ENCODE measurements around the gene NOC2L. TPM values are rescaled to one million over a fixed set of nuclear protein-coding genes. Genes with fewer than 3 reads are reported as not detected.

NOC2L gene
- total RNA-seq, 2 experiments from 2014 or later = 50.2 to 52.0 TPM

DNA sequence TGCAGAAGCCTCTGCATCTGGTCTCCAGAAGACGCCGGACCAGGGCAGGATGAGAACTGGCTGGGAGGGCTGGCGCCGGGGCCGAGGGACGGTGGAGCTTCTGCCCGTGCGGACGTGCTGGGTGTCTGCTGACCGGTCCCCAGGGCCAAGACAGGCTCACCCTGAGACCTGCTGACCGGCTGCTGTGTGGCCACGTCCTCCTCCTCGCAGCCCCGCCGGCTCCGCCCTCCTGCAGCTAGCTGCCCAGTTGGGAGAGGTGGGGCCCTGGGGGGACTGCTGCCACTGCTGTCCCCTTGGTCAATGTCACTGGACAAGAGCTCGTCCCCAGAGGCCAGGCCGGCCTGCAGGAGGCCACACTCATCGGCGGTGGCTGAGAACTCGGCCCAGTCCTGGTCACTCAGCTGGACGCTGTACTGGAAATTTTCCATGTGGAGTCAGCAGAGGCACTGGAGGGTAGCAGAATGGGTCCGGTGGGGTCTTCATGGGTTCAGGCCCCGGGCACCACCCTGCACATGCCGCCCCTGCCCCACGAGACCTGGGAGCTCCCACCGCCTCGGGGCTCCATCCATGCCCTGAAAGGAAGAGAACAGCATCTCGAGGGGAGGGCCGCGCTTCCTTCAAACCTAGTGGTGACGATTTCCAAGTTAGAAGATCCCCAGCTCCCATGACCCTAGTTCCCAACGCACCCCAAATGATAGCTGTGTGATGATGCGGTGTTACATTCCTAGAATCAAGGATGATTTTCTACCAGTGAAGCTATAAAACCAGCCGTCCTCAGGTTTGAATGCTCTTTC, 21.7 kb upstream of the NOC2L start:
- H3K9me3 ChIP-seq (ENCODE audit: control insufficient read depth in 1 of 2, insufficient read depth in 1 of 2, low read length in 2 of 2) = peaks cover 0 to 3% of the 10 kb centered on the region in 2 experiments
- H3K4me1 Mint-ChIP-seq (ENCODE audit: low read depth) = peaks cover 4% of the 10 kb centered on the region
- DNase-seq (peak in 1 of 14 experiments; percentile 33), ATAC-seq (ENCODE audit: poor library complexity) (no peak)
- H3K27me3 ChIP-seq (ENCODE audit: control insufficient read depth in 1 of 2, insufficient read depth in 2 of 2, low read length in 2 of 2) = peaks cover 0 to 14% of the 10 kb centered on the region in 2 experiments
- H3K36me3 ChIP-seq (ENCODE audit: insufficient read depth, low read length) = no peaks in the 10 kb centered on the region
- TF ChIP-seq, protein P1, sequence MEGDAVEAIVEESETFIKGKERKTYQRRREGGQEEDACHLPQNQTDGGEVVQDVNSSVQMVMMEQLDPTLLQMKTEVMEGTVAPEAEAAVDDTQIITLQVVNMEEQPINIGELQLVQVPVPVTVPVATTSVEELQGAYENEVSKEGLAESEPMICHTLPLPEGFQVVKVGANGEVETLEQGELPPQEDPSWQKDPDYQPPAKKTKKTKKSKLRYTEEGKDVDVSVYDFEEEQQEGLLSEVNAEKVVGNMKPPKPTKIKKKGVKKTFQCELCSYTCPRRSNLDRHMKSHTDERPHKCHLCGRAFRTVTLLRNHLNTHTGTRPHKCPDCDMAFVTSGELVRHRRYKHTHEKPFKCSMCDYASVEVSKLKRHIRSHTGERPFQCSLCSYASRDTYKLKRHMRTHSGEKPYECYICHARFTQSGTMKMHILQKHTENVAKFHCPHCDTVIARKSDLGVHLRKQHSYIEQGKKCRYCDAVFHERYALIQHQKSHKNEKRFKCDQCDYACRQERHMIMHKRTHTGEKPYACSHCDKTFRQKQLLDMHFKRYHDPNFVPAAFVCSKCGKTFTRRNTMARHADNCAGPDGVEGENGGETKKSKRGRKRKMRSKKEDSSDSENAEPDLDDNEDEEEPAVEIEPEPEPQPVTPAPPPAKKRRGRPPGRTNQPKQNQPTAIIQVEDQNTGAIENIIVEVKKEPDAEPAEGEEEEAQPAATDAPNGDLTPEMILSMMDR (IDR thresholded peaks at IDR 0.05) = no peak
- H3K4me1 ChIP-seq (ENCODE audit: insufficient read depth, low read length) = peaks cover 10% of the 10 kb centered on the region
- no peak overlapping the region for H3K4me3 ChIP-seq (ENCODE audit: low read length)
- no peaks in the 10 kb centered on the region for H3K9me3 Mint-ChIP-seq
- H3K4me3 Mint-ChIP-seq = peak overlapping the region; percentile 15
- POLR2A ChIA-PET = interaction anchor here (1.0 kb wide), 1 partner anchor 22 kb away, joined by 3 read pairs; no protein-coding TSS in a partner anchor
- no peak overlapping the region for H3K27ac Mint-ChIP-seq
- no peaks in the 10 kb centered on the region for H3K36me3 Mint-ChIP-seq (ENCODE audit: low read depth)
- CTCF ChIA-PET = interaction anchor here (2.5 kb wide), 1 partner anchor 22 kb away, joined by 7 read pairs; no protein-coding TSS in a partner anchor
- intact Hi-C loops (cut with DNase I, micrococcal nuclease) = loop anchor here in 1 of 2 experiments (5.0 kb wide), 1 partner anchor 312 kb away; no protein-coding TSS in a partner anchor
- H3K27ac ChIP-seq (ENCODE audit: low read depth in 1 of 2, low read length in 2 of 2) = no peak overlapping the region
- H3K27me3 Mint-ChIP-seq = peaks cover 21% of the 10 kb centered on the region

DNA sequence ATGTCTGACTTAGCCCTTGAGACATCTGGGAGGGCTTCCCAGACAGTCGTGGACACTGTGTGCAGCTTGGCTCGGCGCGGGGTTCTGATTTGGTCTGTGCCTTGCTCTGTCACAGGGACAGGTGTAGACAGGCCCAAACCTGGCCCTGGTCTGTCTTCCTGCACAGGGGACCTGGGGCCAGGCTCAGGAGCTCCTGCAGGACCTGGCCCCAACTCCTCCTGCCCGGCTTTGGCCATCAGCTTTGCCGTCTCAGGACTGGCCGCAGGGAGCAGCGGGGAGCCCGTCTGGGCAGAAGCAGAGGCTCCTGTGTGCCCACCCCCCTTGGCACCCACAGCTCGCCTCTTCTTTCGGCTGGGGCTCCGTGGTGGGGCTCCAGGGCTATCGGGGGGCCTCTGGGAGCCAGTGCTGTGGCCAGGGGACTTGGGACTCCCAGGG, 21.1 kb upstream of the NOC2L start:
- TF ChIP-seq, protein P1 (IDR thresholded peaks at IDR 0.05) = no peak
- Histone ChIP-seq H3K4me3 (ENCODE audit: low read length) (no peak overlapping the region), H3K9me3 (ENCODE audit: control insufficient read depth in 1 of 2, insufficient read depth in 1 of 2, low read length in 2 of 2) (peaks cover 0 to 7% of the 10 kb centered on the region in 2 experiments), H3K27me3 (ENCODE audit: control insufficient read depth in 1 of 2, insufficient read depth in 2 of 2, low read length in 2 of 2) (peaks cover 6 to 15% of the 10 kb centered on the region in 2 experiments), H3K4me1 (ENCODE audit: insufficient read depth, low read length) (peaks cover 14% of the 10 kb centered on the region), H3K36me3 (ENCODE audit: insufficient read depth, low read length) (no peaks in the 10 kb centered on the region), H3K27ac (ENCODE audit: low read depth in 1 of 2, low read length in 2 of 2) (no peak overlapping the region)
- POLR2A ChIA-PET = interaction anchor here (1.0 kb wide), 1 partner anchor 22 kb away, joined by 3 read pairs; no protein-coding TSS in a partner anchor
- no peaks in the 10 kb centered on the region for H3K36me3 Mint-ChIP-seq (ENCODE audit: low read depth)
- H3K27ac Mint-ChIP-seq = no peak overlapping the region
- CTCF ChIA-PET = no interaction called here
- no peak overlapping the region for H3K4me3 Mint-ChIP-seq
- intact Hi-C loops (cut with DNase I, micrococcal nuclease) = loop anchor here in 1 of 2 experiments (5.0 kb wide), 1 partner anchor 312 kb away; no protein-coding TSS in a partner anchor
- peak in 1 of 14 experiments; percentile 18 for DNase-seq
- peaks cover 7% of the 10 kb centered on the region for H3K4me1 Mint-ChIP-seq (ENCODE audit: low read depth)
- H3K9me3 Mint-ChIP-seq = no peaks in the 10 kb centered on the region
- ATAC-seq (ENCODE audit: poor library complexity) = no peak
- peaks cover 19% of the 10 kb centered on the region for H3K27me3 Mint-ChIP-seq

DNA sequence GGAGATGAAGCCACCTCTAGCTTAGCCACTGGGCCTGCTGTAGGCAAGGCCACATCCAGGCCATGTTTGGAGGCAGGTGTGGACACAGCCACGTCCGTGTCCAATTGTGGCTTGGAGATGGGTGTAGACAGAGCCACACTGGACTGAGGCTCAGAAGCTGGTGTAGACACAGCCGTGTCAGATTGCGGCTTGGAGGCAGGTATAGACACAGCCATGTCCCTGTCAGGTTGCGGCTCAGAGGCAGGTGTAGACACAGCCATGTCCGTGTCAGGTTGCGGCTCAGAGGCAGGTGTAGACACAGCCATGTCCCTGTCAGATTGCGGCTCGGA, 20.7 kb upstream of the NOC2L start:
- H3K4me3 ChIP-seq (ENCODE audit: low read length) = no peak overlapping the region
- peaks cover 14% of the 10 kb centered on the region for H3K4me1 ChIP-seq (ENCODE audit: insufficient read depth, low read length)
- Mint-ChIP-seq H3K27ac (no peak overlapping the region), H3K9me3 (no peaks in the 10 kb centered on the region), H3K27me3 (peaks cover 16% of the 10 kb centered on the region), H3K36me3 (ENCODE audit: low read depth) (no peaks in the 10 kb centered on the region), H3K4me3 (no peak overlapping the region), H3K4me1 (ENCODE audit: low read depth) (peaks cover 7% of the 10 kb centered on the region)
- ChIA-PET CTCF (no interaction called here), POLR2A (no interaction called here)
- DNase-seq (peak in 1 of 14 experiments; percentile 27), ATAC-seq (ENCODE audit: poor library complexity) (no peak)
- peaks cover 0 to 7% of the 10 kb centered on the region in 2 experiments for H3K9me3 ChIP-seq (ENCODE audit: control insufficient read depth in 1 of 2, insufficient read depth in 1 of 2, low read length in 2 of 2)
- TF ChIP-seq, protein P1 (IDR thresholded peaks at IDR 0.05) = no peak
- H3K27ac ChIP-seq (ENCODE audit: low read depth in 1 of 2, low read length in 2 of 2) = no peak overlapping the region
- H3K36me3 ChIP-seq (ENCODE audit: insufficient read depth, low read length) = no peaks in the 10 kb centered on the region
- intact Hi-C loops (cut with DNase I, micrococcal nuclease) = loop anchor here in 1 of 2 experiments (5.0 kb wide), 1 partner anchor 313 kb away; no protein-coding TSS in a partner anchor
- peaks cover 7 to 12% of the 10 kb centered on the region in 2 experiments for H3K27me3 ChIP-seq (ENCODE audit: control insufficient read depth in 1 of 2, insufficient read depth in 2 of 2, low read length in 2 of 2)
